Astrocyte of the spinal cord (primary cell): ENCODE measurements around the gene KCND3.

Source experiments
- DNase-seq: peaks from one replicate; pipeline ENCODE4 v3.0.0; 2011; ENCODE audit warnings: low read depth, low spot score
- H3K4me3 ChIP-seq: 2 replicates; pipeline ENCODE4 v1.5.1; 2011; ENCODE audit warnings: low read depth, mild to moderate bottlenecking, low read length, moderate library complexity
- CTCF ChIP-seq: IDR thresholded peaks from 2 replicates; pipeline ENCODE4 v1.5.1; 2012; ENCODE audit warnings: low read depth, mild to moderate bottlenecking, low read length, inconsistent platforms
- in situ Hi-C: cut with HindIII; loops from 2 replicates; pipeline ENCODE4 v1.10.0; 2017; ENCODE audit warnings: low sequenced_read_pairs

KCND3 gene

DNA sequence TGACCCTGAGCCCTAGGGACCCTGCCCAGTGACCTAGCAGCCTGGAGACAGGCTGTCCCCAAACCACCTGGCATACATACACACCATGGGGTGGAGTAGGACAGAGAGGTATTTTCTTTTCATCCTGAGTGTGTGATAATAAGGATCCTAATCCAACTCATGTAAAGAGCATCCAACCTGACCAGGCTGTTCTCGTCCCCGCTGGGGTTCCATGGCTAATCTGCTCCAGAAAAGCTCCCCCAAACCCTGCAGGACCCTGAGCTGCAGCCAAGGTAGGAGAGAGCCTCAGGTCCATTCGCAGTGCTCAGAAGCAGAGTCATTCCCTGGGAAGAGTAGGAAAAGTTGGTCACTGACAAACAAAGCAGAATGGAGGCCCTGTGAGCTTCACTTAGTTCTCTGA lies 31.4 kb downstream of the KCND3 start:
- in situ Hi-C loops: no loop called here
- no peak for TF ChIP-seq CTCF
- DNase-seq: no peak
- H3K4me3 ChIP-seq: no peak overlapping the region

- TF ChIP-seq CTCF: no peak
- no peak for DNase-seq
- no peak overlapping the region for H3K4me3 ChIP-seq
- in situ Hi-C loops: no loop called here
Measured at GRCh38 chr1:111956155-111956771, 33.2 kb downstream of the KCND3 start.

GRCh38 chr1:111955755-111956154 lies 33.7 kb downstream of the KCND3 start:
- DNase-seq: no peak
- no peak for TF ChIP-seq CTCF
- H3K4me3 ChIP-seq: no peak overlapping the region
- in situ Hi-C loops: no loop called here

- no peak overlapping the region for H3K4me3 ChIP-seq
- in situ Hi-C loops: no loop called here
- no peak for DNase-seq
- TF ChIP-seq CTCF: no peak
Measured at GRCh38 chr1:111953797-111954196, 35.7 kb downstream of the KCND3 start.

DNA sequence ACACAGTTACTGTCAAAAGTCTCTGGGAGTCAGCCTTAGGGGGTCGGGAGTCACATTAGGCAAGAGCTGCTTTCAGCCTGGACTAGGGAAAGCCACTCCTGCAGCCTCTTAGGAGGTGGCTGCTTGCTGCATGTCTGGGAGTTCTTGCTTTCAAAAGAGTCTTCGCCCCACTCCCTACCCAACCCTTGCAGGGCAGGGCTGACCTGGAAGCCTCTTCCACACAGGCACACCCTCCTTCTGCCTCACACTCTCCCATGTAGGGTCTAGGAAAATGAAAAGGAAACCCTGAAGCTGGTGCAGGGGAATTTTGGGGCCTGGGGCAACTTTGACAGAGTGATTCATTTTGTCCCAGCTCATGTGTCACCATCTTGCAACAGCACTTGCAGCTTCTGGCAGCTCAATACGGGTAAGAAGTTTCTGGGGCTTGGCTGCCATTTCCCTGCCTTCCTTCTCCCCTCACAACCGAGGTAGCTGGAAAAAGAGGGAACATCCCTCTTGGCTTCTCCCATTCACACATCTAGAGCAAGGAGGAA lies 37.3 kb downstream of the KCND3 start:
- in situ Hi-C loops: no loop called here
- no peak overlapping the region for H3K4me3 ChIP-seq
- no peak for TF ChIP-seq CTCF
- no peak for DNase-seq

DNA sequence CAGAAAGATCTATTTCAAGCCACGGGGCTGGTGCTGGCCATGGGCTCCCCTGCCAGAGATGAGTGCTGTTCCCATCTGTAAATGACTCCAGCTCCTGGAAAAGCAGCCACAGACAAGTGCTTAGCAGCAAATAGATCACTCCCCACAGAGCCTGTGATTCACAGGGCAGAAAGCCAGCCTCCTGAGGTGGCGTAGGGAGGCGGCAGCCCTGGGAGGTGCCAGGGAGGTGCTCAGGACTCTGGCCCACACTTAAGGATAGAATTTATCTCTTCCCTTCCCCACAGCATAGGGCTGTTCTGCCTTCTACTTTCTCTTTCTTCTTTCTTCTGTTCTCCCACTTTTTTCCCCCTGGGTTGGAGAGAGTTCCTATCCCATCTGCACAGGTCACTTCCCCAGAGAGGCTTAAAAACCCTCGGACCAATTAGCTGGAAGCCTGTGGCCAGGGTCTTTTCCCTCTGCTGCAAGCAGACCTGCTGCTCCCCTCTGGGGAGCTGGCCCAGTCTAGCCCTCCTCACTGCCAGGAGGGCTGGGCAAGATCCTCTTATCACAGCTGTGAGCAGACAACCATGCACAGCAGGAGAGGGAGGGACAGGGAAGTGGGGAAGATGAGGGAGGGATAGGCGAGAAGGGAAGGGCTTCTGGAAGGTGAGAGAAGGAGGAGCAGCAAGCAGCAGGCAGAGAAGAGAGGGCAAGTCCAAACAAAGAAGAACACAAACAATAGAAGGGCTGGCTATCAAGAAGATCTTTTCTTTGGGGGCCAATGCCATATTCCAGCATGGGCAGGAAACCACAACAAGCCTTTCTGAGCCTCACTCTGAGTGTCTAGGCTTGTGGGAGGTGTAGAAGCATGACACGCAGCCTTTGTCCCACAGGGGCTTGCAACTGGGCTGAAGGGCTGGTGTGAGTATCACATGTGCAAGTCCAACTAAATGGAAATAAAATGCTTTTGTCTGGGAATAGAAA lies 41.0 kb downstream of the KCND3 start:
- TF ChIP-seq CTCF: no peak
- DNase-seq: no peak
- H3K4me3 ChIP-seq: no peak overlapping the region
- in situ Hi-C loops: no loop called here
